GM19372 (cell line): ENCODE measurements around the gene RBBP5.

Experiments
- ATAC-seq: cut with Tn5 transposase; IDR thresholded peaks from one replicate; pipeline ENCODE4 v1.9.1; 2021; ENCODE audit warnings: mild to moderate bottlenecking, low read depth, moderate library complexity; ENCODE audit not compliant: unreplicated experiment

Gene RBBP5

DNA sequence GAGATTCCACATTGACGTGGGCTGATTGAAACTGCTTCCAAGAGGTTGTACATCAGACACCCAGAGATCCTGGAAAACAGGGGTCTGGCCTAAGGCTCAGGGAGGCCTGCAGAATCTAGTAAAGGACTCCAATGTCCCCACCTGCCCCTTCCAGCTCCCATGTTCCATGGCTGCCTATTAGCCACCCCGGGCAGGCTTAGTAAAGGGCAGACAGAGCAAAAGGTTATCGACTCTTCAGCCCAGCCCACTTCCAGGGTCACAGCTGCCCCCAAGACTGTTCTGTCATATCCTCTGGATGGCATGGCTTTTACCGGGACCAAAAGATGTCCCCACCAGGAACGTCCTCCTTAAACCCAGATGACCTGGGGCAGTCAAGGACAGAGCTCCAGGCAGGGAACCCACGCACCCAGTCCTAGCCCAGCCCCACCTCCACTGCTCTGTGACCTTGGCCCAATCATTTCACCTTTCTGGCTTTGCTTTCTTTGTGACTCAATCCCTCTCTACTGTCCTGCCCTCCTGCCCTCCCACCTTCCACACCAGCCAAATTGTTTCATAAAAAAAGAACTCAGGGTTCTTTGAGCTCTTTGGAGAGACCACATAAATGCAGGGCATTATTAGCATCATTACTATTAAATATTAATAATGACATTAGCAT lies 83.5 kb downstream of the RBBP5 start:
- no peak for ATAC-seq

DNA sequence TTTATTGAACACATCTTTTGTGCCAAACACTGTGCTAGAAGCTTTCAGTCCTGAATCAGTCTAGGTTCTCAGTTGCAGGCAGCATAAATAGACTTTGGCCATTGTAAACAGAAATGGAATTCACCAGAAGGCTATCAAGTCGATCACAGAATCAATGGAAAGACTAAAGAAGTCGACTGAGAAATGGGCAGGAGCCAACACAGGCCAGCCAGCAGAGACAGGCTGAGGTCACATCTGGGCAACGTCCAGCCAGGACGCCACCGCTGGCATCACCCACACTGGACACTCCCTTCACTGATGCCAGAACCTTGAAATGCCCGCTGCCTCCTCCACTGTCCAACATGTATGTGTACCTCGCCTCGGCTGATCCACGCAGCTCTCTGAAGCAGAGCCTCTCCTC lies 84.2 kb downstream of the RBBP5 start:
- ATAC-seq: no peak
